ENCODE measurements around the gene SEZ6. TPM values are rescaled to one million over a fixed set of nuclear protein-coding genes. Genes with fewer than 3 reads are reported as not detected.

The SEZ6 gene
- total RNA-seq, 1 experiment from 2014 or later: not detected

DNA sequence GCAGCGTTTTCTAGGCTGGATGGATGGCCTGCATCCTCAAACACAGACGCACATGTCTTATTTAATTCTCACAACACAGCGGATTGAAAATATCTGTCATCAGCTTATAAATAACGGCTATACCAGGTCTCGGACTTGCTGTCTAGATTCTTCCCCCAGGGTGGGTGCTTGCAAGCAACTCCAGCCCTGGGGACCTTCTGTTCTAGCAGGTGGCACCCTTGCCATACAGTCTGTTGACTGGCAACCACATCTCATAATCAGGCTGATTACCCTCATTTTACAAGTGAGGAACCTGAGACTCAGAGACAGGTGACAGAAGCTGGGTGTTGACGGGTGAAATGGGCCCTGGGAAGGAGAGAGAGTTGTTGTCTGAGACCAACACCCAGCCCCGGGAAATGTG is 16.2 kb upstream of the SEZ6 start:
- H3K4me3 ChIP-seq: no peak overlapping the region
- peaks cover 95% of the 10 kb centered on the region for H3K27me3 ChIP-seq (ENCODE audit: insufficient read depth, low read depth)
- H4K20me1 ChIP-seq (ENCODE audit: insufficient read depth): no peaks in the 10 kb centered on the region; the same call in 1 of the 2 replicates
- TF ChIP-seq EZH2 (IDR thresholded peaks at IDR 0.05; ENCODE audit: low read depth): no peak
- TF ChIP-seq, protein P1, sequence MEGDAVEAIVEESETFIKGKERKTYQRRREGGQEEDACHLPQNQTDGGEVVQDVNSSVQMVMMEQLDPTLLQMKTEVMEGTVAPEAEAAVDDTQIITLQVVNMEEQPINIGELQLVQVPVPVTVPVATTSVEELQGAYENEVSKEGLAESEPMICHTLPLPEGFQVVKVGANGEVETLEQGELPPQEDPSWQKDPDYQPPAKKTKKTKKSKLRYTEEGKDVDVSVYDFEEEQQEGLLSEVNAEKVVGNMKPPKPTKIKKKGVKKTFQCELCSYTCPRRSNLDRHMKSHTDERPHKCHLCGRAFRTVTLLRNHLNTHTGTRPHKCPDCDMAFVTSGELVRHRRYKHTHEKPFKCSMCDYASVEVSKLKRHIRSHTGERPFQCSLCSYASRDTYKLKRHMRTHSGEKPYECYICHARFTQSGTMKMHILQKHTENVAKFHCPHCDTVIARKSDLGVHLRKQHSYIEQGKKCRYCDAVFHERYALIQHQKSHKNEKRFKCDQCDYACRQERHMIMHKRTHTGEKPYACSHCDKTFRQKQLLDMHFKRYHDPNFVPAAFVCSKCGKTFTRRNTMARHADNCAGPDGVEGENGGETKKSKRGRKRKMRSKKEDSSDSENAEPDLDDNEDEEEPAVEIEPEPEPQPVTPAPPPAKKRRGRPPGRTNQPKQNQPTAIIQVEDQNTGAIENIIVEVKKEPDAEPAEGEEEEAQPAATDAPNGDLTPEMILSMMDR (conservative IDR thresholded peaks at IDR 0.05): no peak
- no peak overlapping the region for H3K27ac ChIP-seq
- no peaks in the 10 kb centered on the region for H3K9me2 ChIP-seq (ENCODE audit: insufficient read depth)
- no peaks in the 10 kb centered on the region for H3K36me3 ChIP-seq (ENCODE audit: low read depth)
- intact Hi-C loops (cut with micrococcal nuclease; ENCODE audit: unreplicated experiment): no loop called here
- no peak overlapping the region for H3K4me2 ChIP-seq
- DNase-seq: no peak
- no peaks in the 10 kb centered on the region for H3K79me2 ChIP-seq (ENCODE audit: low read depth)
- POLR2A ChIA-PET (ENCODE audit: unreplicated experiment): interaction anchor here (0.6 kb wide), 1 partner anchor 334 kb away, joined by 4 read pairs; no protein-coding TSS in a partner anchor
- no peaks in the 10 kb centered on the region for H3K9me3 ChIP-seq (ENCODE audit: insufficient read depth, low read depth)
- H2AFZ ChIP-seq: no peak overlapping the region
- H3K4me1 ChIP-seq (replicated peaks; ENCODE audit: insufficient read depth): no peaks in the 10 kb centered on the region
- CTCF ChIA-PET: no interaction called here
- no peaks in the 10 kb centered on the region for H3F3A ChIP-seq (ENCODE audit: insufficient read depth, low read depth)
- no TSS peak for BruUV-seq (replicated peaks)

DNA sequence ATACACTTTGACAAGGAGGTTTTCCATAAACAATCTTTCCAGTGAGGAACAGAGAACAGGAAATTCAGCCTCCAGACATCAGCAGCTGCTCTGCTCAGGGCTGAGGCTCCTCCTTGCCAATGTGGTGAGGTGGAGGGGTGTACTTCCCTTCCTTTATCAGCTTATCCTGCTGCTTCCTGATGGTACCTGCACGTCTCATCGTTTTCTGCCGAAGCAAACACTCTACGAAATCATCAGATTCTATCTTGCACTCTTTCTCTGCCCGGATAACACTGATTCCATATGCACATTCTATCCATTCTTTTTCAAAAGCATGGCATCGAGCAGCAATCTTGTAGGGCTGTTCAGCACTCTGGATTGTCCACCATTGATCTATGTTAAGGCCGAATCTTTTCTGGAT is 15.4 kb upstream of the SEZ6 start:
- Histone ChIP-seq H3K9me2 (ENCODE audit: insufficient read depth) (no peaks in the 10 kb centered on the region), H3K4me3 (no peak overlapping the region), H4K20me1 (ENCODE audit: insufficient read depth) (no peaks in the 10 kb centered on the region; the same call in 1 of the 2 replicates), H3K4me2 (no peak overlapping the region), H3K9me3 (ENCODE audit: insufficient read depth, low read depth) (no peaks in the 10 kb centered on the region), H3F3A (ENCODE audit: insufficient read depth, low read depth) (no peaks in the 10 kb centered on the region), H3K36me3 (ENCODE audit: low read depth) (no peaks in the 10 kb centered on the region), H3K4me1 (replicated peaks; ENCODE audit: insufficient read depth) (no peaks in the 10 kb centered on the region), H3K27me3 (ENCODE audit: insufficient read depth, low read depth) (peaks cover 97% of the 10 kb centered on the region), H3K79me2 (ENCODE audit: low read depth) (no peaks in the 10 kb centered on the region), H3K27ac (no peak overlapping the region), H2AFZ (no peak overlapping the region)
- CTCF ChIA-PET: interaction anchor here (0.7 kb wide), 1 partner anchor 218 kb away, joined by 3 read pairs; no protein-coding TSS in a partner anchor
- POLR2A ChIA-PET (ENCODE audit: unreplicated experiment): no interaction called here
- BruUV-seq (replicated peaks): no TSS peak
- no peak for TF ChIP-seq EZH2 (IDR thresholded peaks at IDR 0.05; ENCODE audit: low read depth)
- TF ChIP-seq, protein P1 (conservative IDR thresholded peaks at IDR 0.05): no peak
- no peak for DNase-seq
- intact Hi-C loops (cut with micrococcal nuclease; ENCODE audit: unreplicated experiment): no loop called here

DNA sequence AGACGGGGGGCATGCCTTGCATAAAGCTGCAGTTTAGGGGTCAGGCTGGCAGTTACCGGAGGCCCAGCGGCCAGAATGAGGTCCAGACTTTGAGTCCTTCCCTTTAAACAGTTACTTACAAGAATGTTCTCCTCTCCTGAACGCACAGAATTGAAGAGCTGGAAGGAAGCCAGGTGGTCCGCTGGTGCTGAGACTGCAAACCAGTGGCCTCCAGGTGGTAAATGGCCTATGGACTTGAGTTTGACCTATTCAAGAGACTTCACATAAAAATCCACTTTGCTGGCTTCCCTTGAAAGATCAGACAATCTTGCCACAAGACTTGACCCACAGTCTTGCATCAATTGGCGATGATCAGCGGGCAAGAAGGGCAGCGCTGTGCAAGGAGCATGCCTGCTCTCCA is 14.7 kb upstream of the SEZ6 start:
- Histone ChIP-seq H3K9me3 (ENCODE audit: insufficient read depth, low read depth) (no peaks in the 10 kb centered on the region), H3K36me3 (ENCODE audit: low read depth) (no peaks in the 10 kb centered on the region), H3K4me3 (no peak overlapping the region), H2AFZ (no peak overlapping the region), H3K4me1 (replicated peaks; ENCODE audit: insufficient read depth) (no peaks in the 10 kb centered on the region), H3K27me3 (ENCODE audit: insufficient read depth, low read depth) (peaks cover 98% of the 10 kb centered on the region), H3K9me2 (ENCODE audit: insufficient read depth) (no peaks in the 10 kb centered on the region), H3F3A (ENCODE audit: insufficient read depth, low read depth) (no peaks in the 10 kb centered on the region), H3K27ac (no peak overlapping the region), H3K4me2 (no peak overlapping the region), H3K79me2 (ENCODE audit: low read depth) (no peaks in the 10 kb centered on the region), H4K20me1 (ENCODE audit: insufficient read depth) (no peaks in the 10 kb centered on the region; the same call in 1 of the 2 replicates)
- no peak for DNase-seq
- no TSS peak for BruUV-seq (replicated peaks)
- no peak for TF ChIP-seq EZH2 (IDR thresholded peaks at IDR 0.05; ENCODE audit: low read depth)
- TF ChIP-seq, protein P1 (conservative IDR thresholded peaks at IDR 0.05): no peak
- ChIA-PET CTCF (interaction anchor here (0.7 kb wide), 1 partner anchor 217 kb away, joined by 3 read pairs; no protein-coding TSS in a partner anchor), POLR2A (ENCODE audit: unreplicated experiment) (no interaction called here)
- intact Hi-C loops (cut with micrococcal nuclease; ENCODE audit: unreplicated experiment): no loop called here

All from PC-9 (cell line).